HCT116 (cell line): ENCODE measurements around the gene ZNF48. TPM values are rescaled to one million over a fixed set of nuclear protein-coding genes. Genes with fewer than 3 reads are reported as not detected.

Source experiments
- ATAC-seq: fragments of 200-7000 bp; cut with Tn5 transposase; 2 replicates; pipeline ENCODE4 v1.9.1; 2020; ENCODE audit warnings: mild to moderate bottlenecking, moderate library complexity
- BruUV-seq: library from RNA; stranded (reverse); fragments of 400-500 nt; replicated peaks from 2 replicates; lab custom pipeline; 2021; lab: Mats Ljungman, UMichigan
- CTCF ChIA-PET: fragments of 300-600 bp; sonication (Branson Sonifier 250); formaldehyde crosslinking; loops from one replicate; lab custom pipeline; 2021; ENCODE audit warnings: antibody characterized with exemption; lab: Charles Lee
- POLR2A ChIA-PET: fragments of 300-600, 350-600 bp; sonication (Branson Sonifier 250); formaldehyde crosslinking; loops from one replicate; lab custom pipeline; 2021; ENCODE audit warnings: antibody characterized with exemption; lab: Charles Lee
- RAD21 ChIA-PET, 2 experiments: fragments of 300-600 bp; sonication (Branson Sonifier 250); formaldehyde crosslinking; loops; one replicate each; lab custom pipeline; 2023; ENCODE audit warnings: low total read pairs in 2 of 2; ENCODE audit not compliant: uncharacterized antibody in 2 of 2, unreplicated experiment in 2 of 2, low non-redundant PET in 1 of 2; lab: Charles Lee
- DNase-seq: peaks from one replicate; pipeline ENCODE4 v3.0.0-alpha.2; 2010; ENCODE audit warnings: low read depth, low spot score
- H2AFZ ChIP-seq: fragments of 200-600 bp; shearing (Covaris generic), sonication (generic); 2 replicates; pipeline ENCODE4 v1.6.1; 2017; ENCODE audit warnings: low read depth, mixed run types, mixed read lengths, antibody characterized with exemption, low read length; ENCODE audit not compliant: poor library complexity, severe bottlenecking
- H3K27ac ChIP-seq: 2 replicates; pipeline ENCODE4 v1.5.1; 2012; ENCODE audit warnings: low read depth, low read length
- H3K27me3 ChIP-seq: fragments of 200-600 bp; sonication (generic); 2 replicates; pipeline ENCODE4 v1.6.1; 2016; ENCODE audit warnings: mixed run types, low read length, mixed read lengths; ENCODE audit not compliant: insufficient read depth
- H3K36me3 ChIP-seq, 2 experiments: fragments of 200-500 bp in 1 of 2; fragments of 200-600 bp in 1 of 2; sonication (Bioruptor generic) in 1 of 2; sonication (generic) in 1 of 2; 2 replicates each; pipeline versions ENCODE4 v1.5.1 to v1.6.1; 2014 to 2016; ENCODE audit warnings: low read length in 2 of 2, inconsistent platforms in 1 of 2, mixed read lengths in 1 of 2, mixed run types in 1 of 2; ENCODE audit not compliant: insufficient read depth in 2 of 2, control insufficient read depth in 1 of 2
- H3K4me1 ChIP-seq, 2 experiments: fragments of 200-600 bp in 1 of 2; sonication (generic) in 1 of 2; 2 replicates each; pipeline versions ENCODE4 v1.5.1 to v1.6.1; 2012 to 2017; ENCODE audit warnings: low read length in 2 of 2, inconsistent platforms in 1 of 2, mild to moderate bottlenecking in 1 of 2, mixed read lengths in 1 of 2, mixed run types in 1 of 2, moderate library complexity in 1 of 2; ENCODE audit not compliant: insufficient read depth in 2 of 2, control insufficient read depth in 1 of 2
- H3K4me2 ChIP-seq: fragments of 200-600 bp; sonication (generic); 2 replicates; pipeline ENCODE4 v1.6.1; 2017; ENCODE audit warnings: mixed run types, low read length, mixed read lengths
- H3K4me3 ChIP-seq, 2 experiments: fragments of 200-600 bp in 1 of 2; sonication (generic) in 1 of 2; replicated peaks in 1 of 2; 2 replicates each; pipeline ENCODE4 v1.5.1; 2011 to 2016; ENCODE audit warnings: low read length in 2 of 2, control low read depth in 1 of 2, low read depth in 1 of 2, mild to moderate bottlenecking in 1 of 2, mixed read lengths in 1 of 2, mixed run types in 1 of 2
- H3K79me2 ChIP-seq: fragments of 200-600 bp; sonication (generic); 2 replicates; pipeline ENCODE4 v1.6.1; 2017; ENCODE audit warnings: mild to moderate bottlenecking, mixed run types, low read length, moderate library complexity, mixed read lengths; ENCODE audit not compliant: insufficient read depth
- H3K9ac ChIP-seq: fragments of 200-600 bp; sonication (generic); 2 replicates; pipeline ENCODE4 v1.6.1; 2016; ENCODE audit warnings: low read length, mixed read lengths
- H3K9me2 ChIP-seq: fragments of 200-600 bp; sonication (generic), shearing (Covaris generic); 2 replicates; pipeline ENCODE4 v1.6.1; 2017; ENCODE audit warnings: mixed run types, mild to moderate bottlenecking, moderate library complexity; ENCODE audit not compliant: insufficient read depth
- H3K9me3 ChIP-seq, 2 experiments: fragments of 200-500 bp in 1 of 2; fragments of 200-600 bp in 1 of 2; sonication (Bioruptor generic) in 1 of 2; sonication (generic) in 1 of 2; 2 replicates each; pipeline ENCODE4 v1.6.1; 2014 to 2017; ENCODE audit warnings: low read length in 2 of 2, mixed read lengths in 2 of 2, inconsistent platforms in 1 of 2, low read depth in 1 of 2, mild to moderate bottlenecking in 1 of 2, mixed run types in 1 of 2, moderate library complexity in 1 of 2; ENCODE audit not compliant: control insufficient read depth in 1 of 2, insufficient read depth in 1 of 2
- H4K20me1 ChIP-seq: fragments of 200-600 bp; sonication (generic), shearing (Covaris generic); 2 replicates; pipeline ENCODE4 v1.6.1; 2017; ENCODE audit warnings: mixed run types, mild to moderate bottlenecking, moderate library complexity; ENCODE audit not compliant: insufficient read depth
- CBX3 ChIP-seq: IDR thresholded peaks from 2 replicates; pipeline ENCODE4 v1.6.1; 2012; ENCODE audit warnings: low read depth
- CEBPB ChIP-seq: IDR thresholded peaks from 2 replicates; pipeline ENCODE4 v1.6.1; 2012; ENCODE audit warnings: low read depth
- ELF1 ChIP-seq: IDR thresholded peaks from 2 replicates; pipeline ENCODE4 v1.6.1; 2012; ENCODE audit warnings: low read depth, borderline replicate concordance
- POLR2A ChIP-seq: IDR thresholded peaks from 2 replicates; pipeline ENCODE4 v1.7.0; 2011; ENCODE audit warnings: borderline replicate concordance; ENCODE audit not compliant: insufficient read depth, insufficient read length; ENCODE audit errors: extremely low read depth
- POLR2AphosphoS5 ChIP-seq: IDR thresholded peaks from 2 replicates; pipeline ENCODE4 v1.6.1; 2011; ENCODE audit warnings: mild to moderate bottlenecking, low read depth, low read length, moderate library complexity
- RAD21 ChIP-seq: IDR thresholded peaks from 2 replicates; pipeline ENCODE4 v1.6.1; 2012; ENCODE audit warnings: low read depth, mild to moderate bottlenecking
- SIN3A ChIP-seq: IDR thresholded peaks from 2 replicates; pipeline ENCODE4 v1.6.1; 2012; ENCODE audit warnings: low read depth
- TCF7L2 ChIP-seq: IDR thresholded peaks from 2 replicates; pipeline ENCODE4 v1.7.0; 2011; ENCODE audit warnings: borderline replicate concordance, inconsistent platforms; ENCODE audit not compliant: insufficient read depth, insufficient read length; ENCODE audit errors: extremely low read depth
- ZFX ChIP-seq: fragments of 450-650 bp; IDR thresholded peaks from 2 replicates; pipeline ENCODE4 v1.6.1; 2017
- intact Hi-C: fragments of 100-400 bp; cut with micrococcal nuclease; formaldehyde crosslinking; loops from 2 replicates; pipeline ENCODE4 v1.10.0; 2022
- total RNA-seq: library from RNA; stranded (reverse); gene quantifications from one replicate; pipeline ENCODE4 v1.2.1, GENCODE V29; 2021; ENCODE audit not compliant: unreplicated experiment
- TF ChIP-seq, protein P1 (sequence below): IDR thresholded peaks from 2 replicates; pipeline ENCODE4 v1.6.1; 2012
- TF ChIP-seq, protein P2 (sequence below): IDR thresholded peaks from 2 replicates; pipeline ENCODE4 v1.6.1; 2011; ENCODE audit warnings: mild to moderate bottlenecking, low read length, moderate library complexity; ENCODE audit not compliant: insufficient replicate concordance; ENCODE audit errors: extremely low read depth
- TF ChIP-seq, protein P3 (sequence below): IDR thresholded peaks from 2 replicates; pipeline ENCODE4 v1.6.1; 2012; ENCODE audit warnings: low read depth

The ZNF48 gene
- total RNA-seq, 1 experiment from 2014 or later: 17.9 TPM

DNA sequence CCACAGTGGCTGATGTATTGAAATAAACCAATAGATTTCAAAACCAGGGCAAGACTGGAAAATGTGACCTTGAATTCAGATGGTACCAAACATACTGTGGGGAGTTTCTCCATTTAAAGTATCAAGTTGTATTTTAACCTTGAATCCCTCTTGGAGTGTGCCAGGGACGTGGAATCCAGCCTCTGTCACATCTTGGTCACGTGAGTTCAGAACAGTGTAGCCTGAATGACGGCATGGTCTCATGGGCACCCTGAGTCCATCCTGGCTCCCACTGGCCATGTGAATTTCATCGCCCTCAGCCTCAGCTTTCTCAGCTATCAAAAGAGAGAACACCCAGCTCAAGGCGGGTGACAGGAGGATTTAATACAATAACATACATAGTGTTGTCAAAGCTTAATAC lies 18.9 kb downstream of the ZNF48 start:
- H3K4me2 ChIP-seq: peak overlapping the region; percentile 37; the same call in 1 of the 2 replicates
- H3K27me3 ChIP-seq: no peaks in the 10 kb centered on the region
- peaks cover 39% of the 10 kb centered on the region for H3K79me2 ChIP-seq
- ChIA-PET CTCF (interaction anchor here (0.7 kb wide), 1 partner anchor 302 kb away, joined by 3 read pairs; no protein-coding TSS in a partner anchor), POLR2A (no interaction called here), RAD21 (no interaction called here)
- no peak overlapping the region for H3K4me3 ChIP-seq
- no peak overlapping the region for H2AFZ ChIP-seq
- H3K9me3 ChIP-seq: no peaks in the 10 kb centered on the region
- TF ChIP-seq CBX3 (no peak), POLR2A (no peak), TCF7L2 (no peak), RAD21 (no peak)
- DNase-seq (no peak), ATAC-seq (no peak)
- no peak overlapping the region for H3K27ac ChIP-seq
- intact Hi-C loops: no loop called here
- no peak overlapping the region for H3K9ac ChIP-seq
- peaks cover 6 to 26% of the 10 kb centered on the region in 2 experiments; a peak in 1 of 4 replicates for H3K36me3 ChIP-seq
- peaks cover 3% of the 10 kb centered on the region; the same call in 1 of the 2 replicates for H4K20me1 ChIP-seq
- no TSS peak for BruUV-seq
- H3K4me1 ChIP-seq: peaks cover 11 to 40% of the 10 kb centered on the region in 2 experiments
- H3K9me2 ChIP-seq: no peaks in the 10 kb centered on the region

DNA sequence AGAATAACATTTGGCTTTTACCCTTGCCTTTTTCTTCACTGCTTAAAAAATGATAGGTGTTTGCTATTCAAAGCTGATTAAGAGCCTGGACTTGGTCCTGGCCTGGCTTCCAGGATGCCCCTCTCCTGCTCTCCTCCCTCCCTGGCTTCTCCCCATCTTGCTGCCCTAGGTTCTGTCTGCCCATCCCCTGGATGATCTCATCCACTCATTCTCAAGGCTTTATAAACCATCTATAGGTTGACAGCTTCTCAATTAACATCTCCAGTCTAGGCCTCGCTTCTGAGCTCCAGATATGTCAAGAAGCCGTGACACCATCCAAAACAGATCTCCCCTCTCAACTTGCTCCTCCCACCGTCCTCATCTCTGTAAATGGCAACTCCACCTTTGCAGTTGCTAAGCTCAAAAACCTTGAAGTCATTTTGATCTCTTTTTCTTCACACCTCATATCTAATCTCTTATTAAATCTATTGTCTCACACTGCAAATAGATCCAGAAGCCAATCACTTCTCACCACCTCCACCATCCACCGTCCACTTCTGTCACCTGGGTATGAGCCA lies 20.9 kb downstream of the ZNF48 start:
- Histone ChIP-seq H3K4me2 (no peak overlapping the region), H3K79me2 (peaks cover 33% of the 10 kb centered on the region), H3K27me3 (no peaks in the 10 kb centered on the region), H3K27ac (no peak overlapping the region), H3K4me3 (no peak overlapping the region), H3K9me2 (no peaks in the 10 kb centered on the region), H3K9ac (no peak overlapping the region), H4K20me1 (peaks cover 3% of the 10 kb centered on the region; the same call in 1 of the 2 replicates), H3K4me1 (peaks cover 6 to 40% of the 10 kb centered on the region in 2 experiments; a peak in 3 of 4 replicates), H2AFZ (no peak overlapping the region), H3K9me3 (no peaks in the 10 kb centered on the region), H3K36me3 (peaks cover 8 to 35% of the 10 kb centered on the region in 2 experiments; a peak in 2 of 4 replicates)
- TF ChIP-seq, protein P1, sequence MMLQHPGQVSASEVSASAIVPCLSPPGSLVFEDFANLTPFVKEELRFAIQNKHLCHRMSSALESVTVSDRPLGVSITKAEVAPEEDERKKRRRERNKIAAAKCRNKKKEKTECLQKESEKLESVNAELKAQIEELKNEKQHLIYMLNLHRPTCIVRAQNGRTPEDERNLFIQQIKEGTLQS: no peak
- TF ChIP-seq SIN3A: no peak
- TF ChIP-seq POLR2AphosphoS5: no peak
- TF ChIP-seq CEBPB: no peak
- no peak for TF ChIP-seq ELF1
- TF ChIP-seq, protein P2, sequence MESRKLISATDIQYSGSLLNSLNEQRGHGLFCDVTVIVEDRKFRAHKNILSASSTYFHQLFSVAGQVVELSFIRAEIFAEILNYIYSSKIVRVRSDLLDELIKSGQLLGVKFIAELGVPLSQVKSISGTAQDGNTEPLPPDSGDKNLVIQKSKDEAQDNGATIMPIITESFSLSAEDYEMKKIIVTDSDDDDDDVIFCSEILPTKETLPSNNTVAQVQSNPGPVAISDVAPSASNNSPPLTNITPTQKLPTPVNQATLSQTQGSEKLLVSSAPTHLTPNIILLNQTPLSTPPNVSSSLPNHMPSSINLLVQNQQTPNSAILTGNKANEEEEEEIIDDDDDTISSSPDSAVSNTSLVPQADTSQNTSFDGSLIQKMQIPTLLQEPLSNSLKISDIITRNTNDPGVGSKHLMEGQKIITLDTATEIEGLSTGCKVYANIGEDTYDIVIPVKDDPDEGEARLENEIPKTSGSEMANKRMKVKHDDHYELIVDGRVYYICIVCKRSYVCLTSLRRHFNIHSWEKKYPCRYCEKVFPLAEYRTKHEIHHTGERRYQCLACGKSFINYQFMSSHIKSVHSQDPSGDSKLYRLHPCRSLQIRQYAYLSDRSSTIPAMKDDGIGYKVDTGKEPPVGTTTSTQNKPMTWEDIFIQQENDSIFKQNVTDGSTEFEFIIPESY: no peak
- no peak for TF ChIP-seq ZFX
- TF ChIP-seq, protein P3, sequence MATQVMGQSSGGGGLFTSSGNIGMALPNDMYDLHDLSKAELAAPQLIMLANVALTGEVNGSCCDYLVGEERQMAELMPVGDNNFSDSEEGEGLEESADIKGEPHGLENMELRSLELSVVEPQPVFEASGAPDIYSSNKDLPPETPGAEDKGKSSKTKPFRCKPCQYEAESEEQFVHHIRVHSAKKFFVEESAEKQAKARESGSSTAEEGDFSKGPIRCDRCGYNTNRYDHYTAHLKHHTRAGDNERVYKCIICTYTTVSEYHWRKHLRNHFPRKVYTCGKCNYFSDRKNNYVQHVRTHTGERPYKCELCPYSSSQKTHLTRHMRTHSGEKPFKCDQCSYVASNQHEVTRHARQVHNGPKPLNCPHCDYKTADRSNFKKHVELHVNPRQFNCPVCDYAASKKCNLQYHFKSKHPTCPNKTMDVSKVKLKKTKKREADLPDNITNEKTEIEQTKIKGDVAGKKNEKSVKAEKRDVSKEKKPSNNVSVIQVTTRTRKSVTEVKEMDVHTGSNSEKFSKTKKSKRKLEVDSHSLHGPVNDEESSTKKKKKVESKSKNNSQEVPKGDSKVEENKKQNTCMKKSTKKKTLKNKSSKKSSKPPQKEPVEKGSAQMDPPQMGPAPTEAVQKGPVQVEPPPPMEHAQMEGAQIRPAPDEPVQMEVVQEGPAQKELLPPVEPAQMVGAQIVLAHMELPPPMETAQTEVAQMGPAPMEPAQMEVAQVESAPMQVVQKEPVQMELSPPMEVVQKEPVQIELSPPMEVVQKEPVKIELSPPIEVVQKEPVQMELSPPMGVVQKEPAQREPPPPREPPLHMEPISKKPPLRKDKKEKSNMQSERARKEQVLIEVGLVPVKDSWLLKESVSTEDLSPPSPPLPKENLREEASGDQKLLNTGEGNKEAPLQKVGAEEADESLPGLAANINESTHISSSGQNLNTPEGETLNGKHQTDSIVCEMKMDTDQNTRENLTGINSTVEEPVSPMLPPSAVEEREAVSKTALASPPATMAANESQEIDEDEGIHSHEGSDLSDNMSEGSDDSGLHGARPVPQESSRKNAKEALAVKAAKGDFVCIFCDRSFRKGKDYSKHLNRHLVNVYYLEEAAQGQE: no peak
- ChIA-PET RAD21 (no interaction called here), CTCF (interaction anchor here (1.1 kb wide), 1 partner anchor 14 kb away, joined by 6 read pairs; the partner anchor contains the start of gene DCTPP1), POLR2A (no interaction called here)
- ATAC-seq (no peak), DNase-seq (no peak)
- no TSS peak for BruUV-seq
- intact Hi-C loops: no loop called here
